PC-3 (cell line): Measurements from ENCODE around the gene TRIM10. TPM values are rescaled to one million over a fixed set of nuclear protein-coding genes. Genes with fewer than 3 reads are reported as not detected.
A peak's percentile ranks its signal among the peaks of the same experiment; 100 is the strongest.
"Not testable (repeated sequence)": the region's sequence is repeated elsewhere in the genome, so short reads cannot be mapped to it uniquely, and the experiment has no call there.

Experiments
- ATAC-seq: fragments of 200-7000 bp; cut with Tn5 transposase; 2 replicates; pipeline ENCODE4 v1.9.1; 2020; ENCODE audit warnings: mild to moderate bottlenecking, moderate library complexity
- BruUV-seq: library from RNA; stranded (reverse); fragments of 400-500 nt; replicated peaks from 2 replicates; lab custom pipeline; 2021; lab: Mats Ljungman, UMichigan
- CTCF ChIA-PET: fragments of 300-600 bp; sonication (Branson Sonifier 250); formaldehyde crosslinking; loops from one replicate; lab custom pipeline; 2022; ENCODE audit warnings: antibody characterized with exemption; lab: Charles Lee
- POLR2A ChIA-PET: fragments of 300-600 bp; sonication (Branson Sonifier 250); formaldehyde crosslinking; loops from one replicate; lab custom pipeline; 2022; ENCODE audit warnings: antibody characterized with exemption; ENCODE audit not compliant: unreplicated experiment; lab: Charles Lee
- DNase-seq: peaks from one replicate; pipeline ENCODE4 v3.0.0-alpha.2; 2015
- H2AFZ ChIP-seq: fragments of 300-600 bp; sonication (generic); 2 replicates; pipeline ENCODE4 v1.6.0; 2016; ENCODE audit warnings: antibody characterized with exemption, low read length
- H3F3A ChIP-seq: fragments of 300-600 bp; sonication (generic); one replicate; pipeline ENCODE4 v1.6.0; 2017; ENCODE audit warnings: antibody characterized with exemption, low read length, control low read depth, mild to moderate bottlenecking; ENCODE audit not compliant: unreplicated experiment
- H3K27ac ChIP-seq: fragments of 300-600 bp; sonication (generic); 2 replicates; pipeline ENCODE4 v1.5.1; 2016; ENCODE audit warnings: mild to moderate bottlenecking, low read length
- H3K27me3 ChIP-seq: fragments of 300-600 bp; sonication (generic); 2 replicates; pipeline ENCODE4 v1.6.1; 2016; ENCODE audit warnings: low read length, mixed read lengths
- H3K36me3 ChIP-seq: fragments of 300-600 bp; sonication (generic); 2 replicates; pipeline ENCODE4 v1.6.1; 2016; ENCODE audit warnings: low read depth, mixed run types, low read length, mixed read lengths
- H3K4me1 ChIP-seq: fragments of 300-600 bp; sonication (generic); 2 replicates; pipeline ENCODE4 v1.5.1; 2016; ENCODE audit warnings: low read length; ENCODE audit not compliant: insufficient read depth
- H3K4me2 ChIP-seq: fragments of 300-600 bp; sonication (generic); 2 replicates; pipeline ENCODE4 v1.6.0; 2016; ENCODE audit warnings: low read length
- H3K4me3 ChIP-seq: fragments of 300-600 bp; sonication (generic); 2 replicates; pipeline ENCODE4 v1.5.1; 2016; ENCODE audit warnings: mild to moderate bottlenecking, low read length, mixed read lengths
- H3K79me2 ChIP-seq: fragments of 300-600 bp; sonication (generic); 2 replicates; pipeline ENCODE4 v1.6.1; 2017; ENCODE audit warnings: low read length, mixed read lengths
- H3K9ac ChIP-seq: fragments of 300-600 bp; sonication (generic); 2 replicates; pipeline ENCODE4 v1.6.0; 2016; ENCODE audit warnings: mild to moderate bottlenecking, low read length
- H3K9me2 ChIP-seq: fragments of 300-600 bp; sonication (generic); replicated peaks from 2 replicates; pipeline ENCODE4 v1.6.1; 2016; ENCODE audit warnings: mixed run types, low read length, mixed read lengths
- H3K9me3 ChIP-seq: fragments of 300-600 bp; sonication (generic); 2 replicates; pipeline ENCODE4 v1.6.1; 2016; ENCODE audit warnings: low read length, mixed read lengths
- H4K20me1 ChIP-seq: fragments of 300-600 bp; sonication (generic); 2 replicates; pipeline ENCODE4 v1.6.1; 2016; ENCODE audit warnings: low read length, mixed read lengths
- EZH2 ChIP-seq: fragments of 300-600 bp; sonication (generic); IDR thresholded peaks from one replicate; pipeline ENCODE4 v1.6.1; 2017; ENCODE audit warnings: antibody characterized with exemption, mild to moderate bottlenecking, low read length; ENCODE audit not compliant: unreplicated experiment
- EZH2phosphoT487 ChIP-seq: fragments of 300-600 bp; sonication (generic); IDR thresholded peaks from 2 replicates; pipeline ENCODE4 v1.6.1; 2018; ENCODE audit warnings: mild to moderate bottlenecking, antibody characterized with exemption, low read length, borderline replicate concordance
- intact Hi-C: fragments of 100-400 bp; cut with micrococcal nuclease; formaldehyde crosslinking; loops from 2 replicates; pipeline ENCODE4 v1.9.0; 2023
- total RNA-seq: library from RNA; depleted of rRNA; stranded (reverse); fragments of >200 nt; gene quantifications from 2 replicates; pipeline ENCODE4 v1.2.3, GENCODE V29; 2014
- TF ChIP-seq, protein P1 (sequence below): fragments of 300-600 bp; sonication (generic); conservative IDR thresholded peaks from 2 replicates; pipeline ENCODE4 v1.5.1; 2017; ENCODE audit warnings: antibody characterized with exemption, low read depth, mild to moderate bottlenecking, low read length

TRIM10 gene
- total RNA-seq, 1 experiment from 2014 or later: not detected

GRCh38 chr6:30122515-30122914 is 38.5 kb downstream of the TRIM10 start:
- H3K36me3 ChIP-seq: no peaks in the 10 kb centered on the region
- H2AFZ ChIP-seq: no peak overlapping the region
- BruUV-seq: no TSS peak
- H4K20me1 ChIP-seq: no peaks in the 10 kb centered on the region
- no peaks in the 10 kb centered on the region for H3K79me2 ChIP-seq
- DNase-seq (peak; percentile 20), ATAC-seq (peak; percentile 25; the same call in 1 of the 2 replicates)
- H3K4me1 ChIP-seq: peaks cover 16% of the 10 kb centered on the region
- H3K27me3 ChIP-seq: no peaks in the 10 kb centered on the region
- ChIA-PET CTCF (interaction anchor here (0.5 to 1.4 kb wide), 3 partner anchors 9 to 470 kb away, joined by 4 to 10 read pairs (median 7); no protein-coding TSS in a partner anchor), POLR2A (interaction anchor here (0.6 kb wide), 1 partner anchor 19 kb away, joined by 4 read pairs; no protein-coding TSS in a partner anchor)
- TF ChIP-seq EZH2 (no peak), EZH2phosphoT487 (no peak)
- TF ChIP-seq, protein P1, sequence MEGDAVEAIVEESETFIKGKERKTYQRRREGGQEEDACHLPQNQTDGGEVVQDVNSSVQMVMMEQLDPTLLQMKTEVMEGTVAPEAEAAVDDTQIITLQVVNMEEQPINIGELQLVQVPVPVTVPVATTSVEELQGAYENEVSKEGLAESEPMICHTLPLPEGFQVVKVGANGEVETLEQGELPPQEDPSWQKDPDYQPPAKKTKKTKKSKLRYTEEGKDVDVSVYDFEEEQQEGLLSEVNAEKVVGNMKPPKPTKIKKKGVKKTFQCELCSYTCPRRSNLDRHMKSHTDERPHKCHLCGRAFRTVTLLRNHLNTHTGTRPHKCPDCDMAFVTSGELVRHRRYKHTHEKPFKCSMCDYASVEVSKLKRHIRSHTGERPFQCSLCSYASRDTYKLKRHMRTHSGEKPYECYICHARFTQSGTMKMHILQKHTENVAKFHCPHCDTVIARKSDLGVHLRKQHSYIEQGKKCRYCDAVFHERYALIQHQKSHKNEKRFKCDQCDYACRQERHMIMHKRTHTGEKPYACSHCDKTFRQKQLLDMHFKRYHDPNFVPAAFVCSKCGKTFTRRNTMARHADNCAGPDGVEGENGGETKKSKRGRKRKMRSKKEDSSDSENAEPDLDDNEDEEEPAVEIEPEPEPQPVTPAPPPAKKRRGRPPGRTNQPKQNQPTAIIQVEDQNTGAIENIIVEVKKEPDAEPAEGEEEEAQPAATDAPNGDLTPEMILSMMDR: no peak
- H3K9ac ChIP-seq: no peak overlapping the region
- H3K4me3 ChIP-seq: no peak overlapping the region
- H3K9me2 ChIP-seq: no peaks in the 10 kb centered on the region
- H3F3A ChIP-seq: no peaks in the 10 kb centered on the region
- intact Hi-C loops: no loop called here
- no peaks in the 10 kb centered on the region for H3K9me3 ChIP-seq
- H3K27ac ChIP-seq: no peak overlapping the region
- H3K4me2 ChIP-seq: no peak overlapping the region

DNA sequence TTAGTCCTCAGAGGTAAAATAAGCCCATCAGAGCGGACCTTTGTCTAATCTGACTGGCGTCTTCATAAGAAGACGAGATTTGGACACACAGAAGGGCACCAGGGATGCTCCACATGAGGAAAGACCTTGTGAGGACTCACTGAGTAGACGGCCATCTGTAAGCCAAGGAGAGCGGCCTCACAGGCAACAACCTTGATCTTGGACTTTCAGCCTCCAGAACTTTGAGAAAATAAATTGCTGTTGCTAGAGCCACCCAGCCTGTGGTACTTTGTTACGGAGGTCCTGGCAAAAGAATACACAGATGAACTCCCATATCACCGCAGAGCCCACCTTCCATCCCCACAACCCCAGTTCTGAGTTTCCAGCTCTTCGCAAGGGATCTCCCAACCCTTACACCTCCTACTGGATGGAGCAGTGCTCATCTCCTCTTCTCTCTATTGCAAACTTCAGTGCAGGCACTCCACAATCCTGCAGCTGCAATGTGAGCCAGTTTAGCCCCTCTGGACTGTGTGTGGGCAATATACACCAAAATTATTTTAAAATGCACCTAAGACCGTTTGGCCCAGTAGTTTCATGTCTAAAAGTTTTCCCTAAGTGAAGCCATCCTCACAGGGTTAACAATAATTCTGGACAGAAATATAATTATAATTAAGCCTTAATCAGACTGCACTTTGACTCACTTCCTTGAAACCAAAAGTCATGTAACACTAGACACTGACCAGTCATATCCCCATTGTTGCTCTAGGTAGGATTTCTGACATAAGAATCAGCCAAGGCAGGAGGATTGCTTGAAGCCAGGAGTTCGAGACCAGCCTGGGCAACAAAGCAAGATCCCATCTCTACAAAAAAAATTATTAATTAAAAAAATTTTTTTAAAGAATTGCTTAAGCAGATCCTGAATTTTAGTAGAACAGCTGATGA is 39.3 kb downstream of the TRIM10 start:
- ATAC-seq: no peak
- no peak for DNase-seq
- intact Hi-C loops: no loop called here

GRCh38 chr6:30118691-30119090 is 42.3 kb downstream of the TRIM10 start:
- H4K20me1 ChIP-seq, H3K79me2 ChIP-seq, ATAC-seq, H3F3A ChIP-seq, H3K9me2 ChIP-seq, H3K36me3 ChIP-seq, H3K27ac ChIP-seq, H3K27me3 ChIP-seq, H3K4me3 ChIP-seq, DNase-seq, H3K4me2 ChIP-seq, H2AFZ ChIP-seq, POLR2A ChIA-PET, H3K9me3 ChIP-seq, CTCF ChIA-PET, BruUV-seq, H3K9ac ChIP-seq, intact Hi-C loops: not testable (repeated sequence)
- peaks cover 16% of the 10 kb centered on the region for H3K4me1 ChIP-seq

More for the DNA sequence above, 39.3 kb downstream of the TRIM10 start:
- Histone ChIP-seq H3K27me3 (no peaks in the 10 kb centered on the region), H3K9me3 (no peaks in the 10 kb centered on the region), H3K79me2 (no peaks in the 10 kb centered on the region), H3K4me1 (peaks cover 16% of the 10 kb centered on the region), H3K4me3 (no peak overlapping the region), H4K20me1 (no peaks in the 10 kb centered on the region), H3K36me3 (no peaks in the 10 kb centered on the region), H2AFZ (no peak overlapping the region), H3F3A (no peaks in the 10 kb centered on the region), H3K9ac (no peak overlapping the region), H3K9me2 (no peaks in the 10 kb centered on the region), H3K27ac (no peak overlapping the region), H3K4me2 (no peak overlapping the region)
- CTCF ChIA-PET: interaction anchor here (0.5 to 1.4 kb wide), 2 partner anchors 9 to 469 kb away, joined by 7 to 10 read pairs; no protein-coding TSS in a partner anchor
- POLR2A ChIA-PET: no interaction called here
- no TSS peak for BruUV-seq
- TF ChIP-seq EZH2phosphoT487 (no peak), EZH2 (no peak)
- TF ChIP-seq, protein P1: no peak
